HK-2 (cell line): ENCODE data around the gene RNASE11.
"Not testable (repeated sequence)": the region's sequence is repeated elsewhere in the genome, so short reads cannot be mapped to it uniquely, and the experiment has no call there.

ENCODE experiments used
- DNase-seq: peaks from one replicate; pipeline ENCODE4 v3.0.0-alpha.2; 2018; ENCODE audit not compliant: unreplicated experiment

The RNASE11 gene

DNA sequence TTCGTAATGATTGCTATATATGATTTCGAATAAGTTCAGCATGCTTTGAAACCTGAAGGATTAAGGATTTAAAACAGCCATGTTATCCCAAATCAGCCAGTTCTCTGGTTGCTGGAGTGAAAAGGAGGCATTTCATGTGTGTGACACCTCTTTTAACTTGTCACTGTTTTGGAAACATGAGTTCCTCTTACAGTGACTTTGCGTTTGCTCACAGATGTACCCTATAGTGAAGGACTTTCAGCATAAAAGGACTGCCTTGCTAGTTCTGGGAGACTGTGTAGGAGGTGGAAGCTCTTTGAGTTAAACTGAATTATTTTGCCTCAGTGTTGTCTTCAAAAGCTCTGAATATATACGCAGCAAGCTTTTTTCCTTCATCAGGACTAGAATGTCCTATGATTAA is 7.6 kb downstream of the RNASE11 start:
- no peak for DNase-seq

DNA sequence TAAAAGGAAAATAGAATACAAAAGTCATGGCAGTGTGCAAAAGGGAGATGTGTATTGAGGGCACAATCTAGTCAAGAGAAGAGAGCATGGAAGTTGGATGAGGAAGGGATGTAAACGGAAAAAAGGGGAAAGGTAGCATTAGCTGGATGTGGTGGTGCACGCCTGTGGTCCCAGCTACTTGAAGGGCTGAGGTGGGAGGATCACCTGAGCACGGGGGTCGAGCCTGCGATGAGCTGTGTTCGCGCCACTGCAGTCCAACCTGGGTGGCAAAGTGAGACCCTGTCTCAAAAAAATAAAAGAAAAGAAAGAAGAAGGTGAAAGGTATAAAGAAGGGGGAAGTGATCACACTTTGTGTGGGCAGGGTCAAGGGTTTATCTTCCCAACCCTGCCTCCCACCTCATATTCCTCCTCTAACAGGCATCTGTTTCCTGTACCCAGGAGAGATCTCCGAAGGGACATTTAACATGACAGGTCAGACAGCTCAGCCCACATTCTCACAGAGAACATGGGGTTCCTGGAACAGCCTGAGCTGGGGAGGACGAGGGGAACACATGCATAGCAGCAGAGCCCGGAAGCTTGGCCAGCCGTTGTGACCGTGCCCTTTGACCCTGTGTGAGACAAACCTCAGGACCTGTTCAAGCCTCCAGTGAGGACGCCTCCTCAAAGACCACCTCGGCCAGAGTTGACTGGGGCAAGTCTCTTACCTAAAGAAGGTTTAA is 8.9 kb downstream of the RNASE11 start:
- no peak for DNase-seq

DNA sequence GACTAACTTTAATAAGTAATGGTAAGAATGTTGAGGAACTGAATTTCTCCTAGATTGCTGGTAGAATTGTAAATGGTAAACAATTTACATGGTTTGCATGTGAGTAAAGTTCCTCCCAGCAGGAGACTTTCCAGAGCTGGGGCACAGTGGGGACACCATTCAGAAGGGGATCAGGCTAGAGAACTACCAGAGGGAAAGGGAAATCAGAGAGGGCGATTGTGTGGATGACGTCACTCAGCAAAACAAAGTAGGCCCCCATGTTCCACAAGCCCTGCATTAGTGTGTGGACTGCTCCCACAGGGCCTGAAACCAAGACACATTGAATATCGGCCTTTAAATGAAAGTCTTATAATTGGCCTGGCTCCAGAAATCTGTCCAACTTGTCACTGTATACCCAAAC is 9.5 kb downstream of the RNASE11 start:
- no peak for DNase-seq

DNA sequence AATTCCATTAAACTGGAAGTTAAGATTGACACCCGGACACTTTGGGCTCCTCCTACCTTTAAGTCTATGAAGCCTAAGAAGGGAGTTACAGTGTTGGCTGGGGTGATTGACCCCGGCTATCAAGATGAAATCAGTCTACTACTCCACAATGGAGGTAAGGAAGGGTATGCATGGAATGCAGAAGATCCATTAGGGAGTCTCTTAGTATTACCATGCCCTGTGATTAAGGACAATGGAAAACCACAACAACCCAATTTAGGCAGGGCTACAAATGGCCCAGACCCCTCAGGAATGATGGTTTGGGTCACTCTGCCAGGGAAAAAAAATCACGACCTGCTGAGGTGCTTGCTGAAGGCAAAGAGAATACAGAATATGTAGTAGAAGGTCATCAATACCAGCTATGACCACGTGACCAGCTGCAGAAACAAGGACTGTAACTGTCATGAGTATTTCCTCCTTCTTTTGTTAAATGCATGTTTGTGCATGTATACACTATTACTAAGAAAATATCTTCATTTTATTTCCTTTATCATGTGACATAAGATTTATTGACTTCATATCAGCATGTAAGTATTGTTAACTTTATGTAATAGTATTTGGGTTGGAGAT is 15.3 kb downstream of the RNASE11 start:
- DNase-seq: not testable (repeated sequence)

DNA sequence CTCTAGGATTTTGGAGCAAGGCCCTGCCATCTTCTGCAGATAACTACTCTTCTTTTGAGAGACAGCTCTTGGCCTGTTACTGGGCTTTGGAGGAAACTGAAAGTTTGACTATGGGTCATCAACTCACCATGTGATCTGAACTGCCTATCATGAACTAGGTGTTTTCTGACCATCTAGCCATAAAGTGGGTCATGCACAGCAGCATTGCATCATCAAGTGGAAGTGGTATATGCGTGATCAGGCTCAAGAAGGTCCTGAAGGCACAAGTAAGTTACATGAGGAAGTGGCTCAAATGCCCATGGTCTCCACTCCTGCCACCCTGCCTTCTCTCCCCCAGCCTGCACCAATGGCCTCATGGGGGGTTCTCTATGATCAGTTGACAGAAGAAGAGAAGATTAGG is 17.1 kb downstream of the RNASE11 start:
- not testable (repeated sequence) for DNase-seq

DNA sequence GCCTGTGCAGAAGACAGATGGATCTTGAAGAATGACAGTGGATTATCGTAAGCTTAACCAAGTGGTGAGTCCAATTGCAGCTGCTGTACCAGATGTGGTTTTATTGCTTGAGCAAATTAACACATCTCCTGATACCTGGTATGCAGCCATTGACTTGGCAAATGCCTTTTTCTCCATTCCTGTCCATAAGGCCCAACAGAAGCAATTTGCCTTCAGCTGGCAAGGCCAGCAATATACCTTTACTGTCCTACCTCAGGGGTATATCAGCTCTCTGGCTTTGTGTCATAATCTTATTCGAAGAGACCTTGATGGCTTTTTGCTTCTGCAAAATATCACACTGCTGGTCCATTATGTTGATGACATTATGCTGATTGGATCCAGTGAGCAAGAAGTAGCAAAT is 17.9 kb downstream of the RNASE11 start:
- DNase-seq: not testable (repeated sequence)

DNA sequence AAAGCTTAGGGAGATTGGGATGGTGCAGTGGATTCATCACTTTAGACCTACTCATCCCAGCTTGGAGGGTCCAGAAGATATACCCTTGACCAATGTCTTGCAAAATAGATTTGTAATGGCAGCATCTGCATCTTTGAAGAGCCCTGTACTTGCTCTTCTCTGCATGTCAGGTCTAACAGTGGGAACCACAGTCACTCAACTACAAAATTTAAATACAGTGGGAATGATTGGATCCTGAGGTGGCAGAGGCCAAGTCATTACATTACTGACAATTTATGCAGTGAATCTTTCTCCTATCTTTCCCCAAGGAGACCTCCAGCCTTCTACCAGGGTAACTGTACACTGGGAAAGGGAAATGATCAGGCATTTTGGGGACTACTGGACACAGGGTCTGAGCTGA is 18.7 kb downstream of the RNASE11 start:
- DNase-seq: no peak

DNA sequence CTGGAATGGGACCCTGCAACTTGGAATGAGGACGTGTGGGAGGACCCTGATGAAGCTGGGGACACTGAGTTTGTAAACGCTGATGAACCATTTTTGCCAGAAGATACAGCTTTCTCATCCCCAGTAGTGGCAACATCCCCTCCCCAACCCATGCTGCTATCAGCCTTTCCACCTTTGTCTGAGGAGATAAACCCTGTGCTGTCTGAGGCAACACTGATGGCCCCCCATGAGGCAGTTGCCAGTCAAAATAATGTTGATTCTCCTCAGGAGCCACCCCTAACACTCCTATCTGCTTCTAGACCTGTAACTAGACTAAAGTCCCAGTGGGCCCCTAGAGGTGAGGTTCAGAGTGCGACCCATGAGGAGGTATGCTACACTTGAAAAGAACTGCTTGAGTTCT is 19.4 kb downstream of the RNASE11 start:
- no peak for DNase-seq

DNA sequence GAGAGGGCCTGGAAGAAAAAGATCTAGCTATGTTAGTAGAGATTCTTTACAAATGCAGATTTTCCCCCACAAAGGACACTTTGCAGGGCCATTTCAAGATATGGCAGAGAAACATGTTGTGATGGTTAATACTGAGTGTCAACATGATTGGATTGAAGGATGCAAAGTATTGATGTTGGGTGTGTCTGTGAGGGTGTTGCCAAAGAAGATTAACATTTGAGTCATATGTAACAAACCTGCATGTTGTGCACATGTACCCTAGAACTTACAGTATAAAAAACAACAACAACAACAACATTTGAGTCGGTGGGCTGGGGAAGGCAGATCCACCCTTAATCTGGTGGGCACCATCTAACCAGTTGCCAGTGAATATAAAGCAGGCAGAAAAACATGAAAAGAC is 20.6 kb downstream of the RNASE11 start:
- DNase-seq: not testable (repeated sequence)

DNA sequence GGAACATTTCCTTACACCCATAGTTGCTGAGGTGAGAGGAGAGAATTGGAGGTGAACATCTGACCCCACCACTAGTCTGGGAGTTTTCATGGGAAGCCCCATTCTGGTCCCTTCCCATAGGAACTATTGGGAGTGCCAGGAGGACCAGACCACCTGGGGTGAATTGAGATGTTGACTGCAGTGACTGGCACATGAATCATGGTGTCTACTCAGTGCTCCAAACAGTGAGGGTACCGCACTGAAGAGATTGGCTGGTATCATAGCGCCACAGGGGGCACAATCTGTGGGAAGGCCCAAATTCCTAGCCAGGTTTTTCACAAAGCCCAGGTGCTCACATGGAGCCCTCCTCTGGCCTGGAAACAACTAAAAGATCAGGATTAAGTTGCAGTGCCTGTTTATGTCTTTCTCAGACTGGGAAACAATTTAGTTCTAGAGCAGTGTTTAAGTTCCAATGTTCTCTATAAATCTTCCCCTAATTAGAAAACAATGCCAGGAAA is 23.3 kb downstream of the RNASE11 start:
- no peak for DNase-seq

DNA sequence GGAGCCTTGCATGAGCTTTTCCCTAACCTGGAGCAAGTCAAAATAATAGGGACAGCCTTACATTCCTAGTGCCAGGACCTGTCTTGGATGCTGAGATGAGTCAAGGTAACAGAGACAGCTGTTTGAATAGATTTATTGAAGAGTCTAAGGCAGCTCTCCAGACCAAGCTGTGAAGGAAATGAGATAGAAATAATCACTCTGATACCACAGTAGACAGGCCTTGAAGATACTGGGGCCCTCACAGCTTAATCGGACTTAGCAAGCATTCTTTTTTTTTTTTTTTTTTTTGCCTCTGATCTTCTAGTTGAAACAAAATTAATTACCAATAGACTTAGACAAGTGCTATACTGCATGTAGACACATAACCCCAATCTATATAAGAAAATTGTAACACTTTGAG is 23.8 kb downstream of the RNASE11 start:
- no peak for DNase-seq

DNA sequence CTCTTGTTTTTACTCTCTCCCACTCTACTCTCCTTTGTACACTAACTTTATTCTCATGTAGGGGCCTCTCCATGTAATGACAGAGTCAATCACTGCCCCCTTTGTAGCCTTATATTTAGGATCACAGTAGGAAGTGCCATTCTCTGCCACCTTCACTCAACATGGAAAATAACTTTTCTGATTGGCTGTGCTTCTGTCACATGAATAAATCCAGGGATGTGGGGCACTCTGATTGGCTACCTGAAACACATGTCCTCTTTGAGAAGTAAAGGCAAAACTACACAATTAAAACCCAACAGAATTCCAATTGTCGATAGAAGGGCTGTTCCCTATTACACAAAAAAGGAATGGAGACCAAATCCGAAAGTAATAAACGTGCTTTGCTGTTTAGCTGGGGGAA is 26.8 kb downstream of the RNASE11 start, which contains the start of gene RNASE9:
RNASE9 (minus strand) TSS at position 87 of the 400 bp plus-strand sequence.
- DNase-seq: no peak

DNA sequence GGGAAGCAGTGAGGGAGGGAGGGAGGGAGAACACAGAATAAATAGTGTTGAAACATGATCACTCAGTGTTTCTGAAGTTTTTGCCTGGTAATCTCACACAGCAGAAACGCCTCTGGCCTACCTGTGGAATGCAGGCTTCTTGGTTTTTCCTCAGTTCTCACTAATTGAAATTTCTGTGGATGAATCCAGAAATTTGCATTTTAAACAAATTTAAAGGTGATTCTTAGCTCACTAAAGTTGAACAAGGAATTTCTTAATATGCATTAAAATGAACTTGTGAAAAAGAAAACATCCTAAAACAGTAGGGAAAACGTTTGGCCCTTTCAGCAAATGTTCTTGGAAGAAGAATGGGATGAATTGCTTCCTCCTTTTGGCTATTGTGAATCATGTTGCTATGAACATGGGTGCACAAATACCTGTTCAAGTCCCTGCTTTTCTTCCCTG is 28.3 kb downstream of the RNASE11 start:
- DNase-seq: no peak

DNA sequence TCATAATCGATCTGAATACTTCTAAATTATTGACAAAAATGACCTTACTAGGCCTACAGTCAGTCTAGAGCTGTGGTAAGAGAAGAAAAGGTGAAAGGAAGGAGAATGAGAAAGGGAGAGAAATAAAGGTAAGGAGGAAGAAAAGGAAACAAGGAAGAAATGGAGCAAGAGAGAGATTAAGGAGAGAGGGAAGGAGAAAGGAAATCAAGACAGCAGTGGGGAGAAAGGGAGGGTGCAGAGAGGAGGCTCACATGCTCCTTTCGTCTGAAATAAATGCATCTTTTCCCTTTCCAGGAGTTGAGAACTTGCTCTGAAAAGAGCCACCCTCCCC is 30.6 kb downstream of the RNASE11 start:
- DNase-seq: no peak

DNA sequence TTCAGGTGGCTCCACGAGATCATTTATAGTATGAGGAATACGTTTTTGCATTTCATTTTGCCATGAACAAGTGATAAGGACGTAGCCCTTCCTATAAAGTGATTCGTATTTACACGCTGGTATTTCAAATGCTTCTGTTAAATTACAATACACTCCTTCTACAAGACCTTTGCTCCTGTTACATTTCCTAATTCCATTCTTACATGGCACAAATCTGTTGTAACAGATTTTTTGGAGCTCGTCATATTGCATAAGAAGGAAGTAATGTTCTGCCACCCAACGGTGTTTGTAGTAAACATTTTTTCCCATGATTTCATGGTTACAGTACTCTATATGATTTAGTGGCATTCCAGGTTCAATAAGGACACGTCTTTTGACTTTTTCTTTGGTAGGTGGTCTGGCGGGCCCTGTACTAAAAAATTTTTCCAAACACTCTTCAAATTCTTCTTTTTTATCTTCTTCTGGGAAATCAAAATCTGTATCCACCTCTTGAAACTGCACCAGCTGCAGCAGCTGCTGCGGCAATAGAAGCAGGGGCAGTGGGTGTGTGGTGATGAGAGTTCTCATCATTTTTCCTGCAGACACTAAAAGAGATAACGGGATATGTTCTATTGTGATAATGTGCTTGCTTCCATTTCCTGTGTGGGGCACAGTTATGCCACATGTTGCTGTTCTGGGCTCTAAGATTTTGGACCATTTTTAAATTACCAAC is 31.1 kb downstream of the RNASE11 start:
- no peak for DNase-seq

DNA sequence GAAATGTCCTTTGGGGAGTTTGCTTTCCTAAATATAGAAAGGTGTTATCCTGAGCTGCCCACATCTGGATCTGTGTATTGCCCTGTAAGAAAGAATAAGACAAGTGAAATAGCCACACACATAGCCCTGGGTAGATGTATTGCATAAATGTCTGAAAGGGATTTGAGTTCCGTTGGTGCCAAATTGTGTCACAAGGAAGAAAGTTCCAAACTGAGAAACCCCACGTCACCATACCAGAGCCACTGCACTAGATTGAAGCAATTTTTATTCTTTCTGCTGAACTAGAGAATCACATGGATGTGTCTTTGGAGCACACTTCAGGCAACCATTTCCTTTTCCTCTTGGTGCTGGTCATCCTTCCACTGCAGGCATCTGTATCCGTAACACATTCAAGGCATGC is 32.0 kb downstream of the RNASE11 start:
- no peak for DNase-seq

DNA sequence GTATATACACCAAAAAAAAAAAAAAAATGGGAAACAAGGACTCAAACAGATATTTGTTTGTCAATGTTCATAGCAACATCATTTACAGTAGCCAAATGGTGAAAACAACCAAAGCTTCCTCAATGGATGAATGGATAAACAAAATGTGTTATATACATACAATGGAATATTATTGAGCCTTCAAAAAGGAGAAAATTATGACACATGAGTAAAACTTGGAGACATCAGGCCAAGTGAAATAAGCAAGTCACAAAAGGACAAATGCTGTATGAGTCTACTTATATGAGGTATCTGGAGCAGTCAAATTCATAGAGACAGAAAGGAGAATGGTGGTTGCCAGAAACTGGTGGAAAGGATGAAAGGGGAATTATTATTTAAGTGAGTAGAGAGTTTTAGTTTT is 34.8 kb downstream of the RNASE11 start:
- DNase-seq: no peak

DNA sequence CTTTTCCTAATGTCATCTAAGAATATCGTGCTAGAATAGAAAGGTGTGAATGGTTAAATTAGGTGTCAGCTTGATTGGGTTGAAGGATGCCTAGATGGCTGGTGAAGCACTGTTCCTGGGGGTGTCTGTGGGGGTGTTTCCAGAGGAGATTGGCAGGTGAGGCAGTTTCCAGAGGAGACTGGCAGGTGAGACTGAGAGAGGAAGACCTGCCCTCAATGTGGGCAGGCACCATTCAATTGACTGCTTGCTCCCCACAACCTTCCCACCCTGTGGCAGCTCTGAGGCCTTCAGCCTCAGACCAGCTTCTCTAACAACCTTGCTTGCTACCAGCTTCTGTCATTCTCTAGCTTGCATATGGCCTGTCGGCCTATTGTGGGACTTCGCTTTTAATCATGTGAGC is 36.2 kb downstream of the RNASE11 start:
- DNase-seq: no peak

DNA sequence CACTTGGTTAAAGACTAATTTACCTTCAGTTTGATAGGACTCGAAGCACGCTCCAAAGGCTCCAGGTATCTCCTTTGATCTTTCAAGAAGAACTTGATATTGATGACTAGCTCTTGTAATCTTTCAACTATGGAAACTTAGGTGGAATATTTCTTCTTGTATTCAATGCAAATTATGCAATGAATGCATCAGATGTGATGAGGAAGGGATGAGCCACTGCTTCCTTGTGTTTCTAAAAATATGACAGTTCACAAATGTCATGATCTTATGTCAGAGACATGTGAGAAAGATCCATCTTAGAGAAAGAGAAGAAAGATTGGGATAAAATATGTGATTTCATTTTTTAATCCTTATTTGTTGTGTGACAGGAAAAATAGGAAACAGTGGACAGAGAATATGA is 36.9 kb downstream of the RNASE11 start:
- DNase-seq: no peak

DNA sequence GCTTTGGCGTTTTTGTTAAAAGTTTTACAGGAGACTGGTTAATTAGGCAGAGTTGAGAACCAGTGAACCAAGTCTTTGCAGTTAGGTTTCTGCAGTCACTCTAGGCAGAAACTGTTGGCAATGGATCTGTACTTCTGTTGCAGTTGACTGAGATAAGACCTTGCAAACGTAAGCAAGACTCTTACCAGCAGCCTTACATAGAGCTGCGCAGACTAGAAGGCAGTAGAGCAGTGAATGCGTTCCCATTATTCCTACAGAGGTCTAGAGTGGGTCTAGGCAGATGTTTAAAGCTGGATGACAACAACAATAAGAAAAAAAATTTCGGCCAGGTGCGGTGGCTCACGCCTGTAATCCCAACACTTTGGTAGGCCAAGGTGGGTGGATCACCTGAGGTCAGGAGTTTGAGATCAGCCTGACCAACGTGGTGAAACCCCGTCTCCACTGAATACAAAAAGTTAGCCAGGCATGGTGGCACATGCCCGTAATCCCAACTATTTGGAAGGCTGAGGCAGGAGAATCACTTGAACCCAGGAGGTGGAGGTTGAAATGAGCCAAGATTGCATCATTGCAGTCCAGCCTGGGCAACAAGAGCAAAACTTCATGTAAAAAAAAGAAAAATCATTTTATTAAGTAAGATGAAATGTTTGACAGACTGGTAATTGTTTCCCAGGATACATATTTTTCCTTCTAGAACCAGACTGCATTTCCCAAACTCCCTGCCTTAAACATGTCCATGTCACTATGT is 39.2 kb downstream of the RNASE11 start:
- DNase-seq: no peak

DNA sequence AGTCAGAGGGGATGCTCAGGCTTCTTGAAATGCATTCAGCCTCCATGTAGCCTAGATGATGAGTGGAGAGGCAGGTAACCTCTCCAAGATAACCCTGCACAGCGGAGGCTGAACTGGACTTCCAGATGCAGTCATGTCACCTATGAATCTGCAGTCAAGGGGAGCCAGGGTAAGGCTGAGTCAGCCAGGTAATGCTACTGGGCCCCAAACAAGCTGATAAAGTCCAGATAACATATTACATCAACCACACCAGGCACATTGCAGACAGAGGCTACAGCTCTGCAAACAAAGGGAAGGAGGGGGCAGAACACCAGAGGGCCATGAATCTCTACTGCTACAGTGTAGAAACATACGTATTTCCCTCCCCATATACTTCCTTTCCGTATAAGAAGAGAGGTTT is 40.9 kb downstream of the RNASE11 start:
- DNase-seq: no peak

DNA sequence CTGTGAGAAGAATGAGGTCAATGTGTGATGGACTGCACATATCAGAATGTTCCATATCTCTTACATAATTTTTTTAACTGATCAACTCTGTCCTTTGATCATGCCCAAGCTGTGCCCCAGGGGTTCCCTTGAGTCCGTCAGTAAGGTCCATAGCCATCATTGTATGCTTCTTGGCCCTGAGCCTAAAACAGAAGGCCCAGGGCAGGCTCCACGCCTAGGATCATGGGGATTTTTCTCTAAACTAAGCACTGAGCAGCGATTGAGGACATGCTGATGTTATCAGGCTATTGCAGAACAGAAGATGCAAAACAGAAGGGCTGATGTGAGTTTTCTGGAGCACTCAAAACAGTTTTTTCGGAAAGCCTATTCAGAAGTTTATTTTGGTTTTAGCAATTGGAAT is 47.9 kb downstream of the RNASE11 start:
- no peak for DNase-seq
